Measurements from ENCODE around the gene LRRC74B. TPM values are rescaled to one million over a fixed set of nuclear protein-coding genes. Genes with fewer than 3 reads are reported as not detected.

Gene LRRC74B
- total RNA-seq, 1 donor from 2014 or later = not detected

Small RNAs within 50 kb of the gene (microRNA-seq; reads per million reads assigned to microRNA genes)
- gene MIR649 = not detected

Other genes starting within 250 kb of the LRRC74B start
- gene PI4KA, start 187.1 kb upstream of the LRRC74B start, total RNA-seq = 46.0 TPM
- gene SNAP29, start 186.9 kb upstream of the LRRC74B start, total RNA-seq = 22.8 TPM
- 52.6 TPM for gene CRKL, start 128.5 kb upstream of the LRRC74B start, total RNA-seq
- gene AIFM3, start 78.7 kb upstream of the LRRC74B start, total RNA-seq = 0.65 TPM
- 24.3 TPM for gene LZTR1, start 63.6 kb upstream of the LRRC74B start, total RNA-seq
- gene THAP7, start 43.8 kb upstream of the LRRC74B start, total RNA-seq = 17.0 TPM
- gene P2RX6, start 30.8 kb upstream of the LRRC74B start, total RNA-seq = 2.8 TPM
- gene SLC7A4, start 13.4 kb upstream of the LRRC74B start, total RNA-seq = 0.51 TPM